ENCODE measurements around the gene SUFU. TPM values are rescaled to one million over a fixed set of nuclear protein-coding genes. Genes with fewer than 3 reads are reported as not detected.

The SUFU gene
- total RNA-seq, 1 donor from 2014 or later, result 17.3 TPM

- no peaks in the 10 kb centered on the region for H3K27me3 ChIP-seq
- DNase-seq (ENCODE audit: low spot score in 2 of 2), result no peak
- no peak overlapping the region for H3K4me3 ChIP-seq
- peaks cover 0 to 7% of the 10 kb centered on the region in 2 donors for H3K36me3 ChIP-seq
- H3K9me3 ChIP-seq, result no peaks in the 10 kb centered on the region
- TF ChIP-seq, protein P1, sequence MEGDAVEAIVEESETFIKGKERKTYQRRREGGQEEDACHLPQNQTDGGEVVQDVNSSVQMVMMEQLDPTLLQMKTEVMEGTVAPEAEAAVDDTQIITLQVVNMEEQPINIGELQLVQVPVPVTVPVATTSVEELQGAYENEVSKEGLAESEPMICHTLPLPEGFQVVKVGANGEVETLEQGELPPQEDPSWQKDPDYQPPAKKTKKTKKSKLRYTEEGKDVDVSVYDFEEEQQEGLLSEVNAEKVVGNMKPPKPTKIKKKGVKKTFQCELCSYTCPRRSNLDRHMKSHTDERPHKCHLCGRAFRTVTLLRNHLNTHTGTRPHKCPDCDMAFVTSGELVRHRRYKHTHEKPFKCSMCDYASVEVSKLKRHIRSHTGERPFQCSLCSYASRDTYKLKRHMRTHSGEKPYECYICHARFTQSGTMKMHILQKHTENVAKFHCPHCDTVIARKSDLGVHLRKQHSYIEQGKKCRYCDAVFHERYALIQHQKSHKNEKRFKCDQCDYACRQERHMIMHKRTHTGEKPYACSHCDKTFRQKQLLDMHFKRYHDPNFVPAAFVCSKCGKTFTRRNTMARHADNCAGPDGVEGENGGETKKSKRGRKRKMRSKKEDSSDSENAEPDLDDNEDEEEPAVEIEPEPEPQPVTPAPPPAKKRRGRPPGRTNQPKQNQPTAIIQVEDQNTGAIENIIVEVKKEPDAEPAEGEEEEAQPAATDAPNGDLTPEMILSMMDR (IDR thresholded peaks at IDR 0.05), result no peak
- intact Hi-C loops (cut with DNase I), result no loop called here
- H3K4me1 ChIP-seq, result peaks cover 15 to 22% of the 10 kb centered on the region in 2 donors
- H3K27ac ChIP-seq, result no peak overlapping the region
Measured at GRCh38 chr10:102677331-102678067, 173.7 kb downstream of the SUFU start.

DNA sequence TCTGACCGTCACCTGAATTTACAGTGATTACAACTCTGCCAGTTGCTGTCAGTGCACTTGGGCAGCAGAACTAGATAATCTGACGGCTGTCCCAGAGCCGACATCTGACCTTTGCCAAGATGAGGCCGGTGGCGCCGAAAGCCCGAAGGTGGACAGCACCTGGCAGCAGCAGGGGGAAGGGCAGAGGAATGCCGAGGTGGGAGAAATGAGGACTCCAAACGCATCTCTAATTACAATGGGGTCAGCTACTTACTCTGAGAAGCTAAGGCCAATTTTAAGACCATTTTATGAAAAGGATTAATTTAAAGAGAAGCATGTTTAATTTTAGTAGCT is 174.3 kb downstream of the SUFU start:
- TF ChIP-seq, protein P1 (IDR thresholded peaks at IDR 0.05), result no peak
- Histone ChIP-seq H3K27me3 (no peaks in the 10 kb centered on the region), H3K4me1 (peaks cover 15 to 22% of the 10 kb centered on the region in 2 donors), H3K9me3 (no peaks in the 10 kb centered on the region), H3K27ac (no peak overlapping the region), H3K4me3 (no peak overlapping the region), H3K36me3 (peaks cover 0 to 7% of the 10 kb centered on the region in 2 donors)
- intact Hi-C loops (cut with DNase I), result no loop called here
- no peak for DNase-seq (ENCODE audit: low spot score in 2 of 2)

GRCh38 chr10:102678842-102679289 is 175.1 kb downstream of the SUFU start:
- peaks cover 0 to 7% of the 10 kb centered on the region in 2 donors for H3K36me3 ChIP-seq
- no peaks in the 10 kb centered on the region for H3K9me3 ChIP-seq
- H3K27me3 ChIP-seq, result no peaks in the 10 kb centered on the region
- no peak for DNase-seq (ENCODE audit: low spot score in 2 of 2)
- H3K27ac ChIP-seq, result no peak overlapping the region
- intact Hi-C loops (cut with DNase I), result no loop called here
- H3K4me1 ChIP-seq, result peaks cover 13 to 22% of the 10 kb centered on the region in 2 donors
- TF ChIP-seq, protein P1 (IDR thresholded peaks at IDR 0.05), result peak; percentile 22 to 54 (median 33)
- no peak overlapping the region for H3K4me3 ChIP-seq

- H3K27ac ChIP-seq, result no peak overlapping the region
- H3K4me3 ChIP-seq, result no peak overlapping the region
- TF ChIP-seq, protein P1 (IDR thresholded peaks at IDR 0.05), result no peak
- H3K27me3 ChIP-seq, result no peaks in the 10 kb centered on the region
- H3K4me1 ChIP-seq, result peaks cover 7 to 17% of the 10 kb centered on the region in 2 donors
- intact Hi-C loops (cut with DNase I), result no loop called here
- DNase-seq (ENCODE audit: low spot score in 2 of 2), result no peak
- no peaks in the 10 kb centered on the region for H3K9me3 ChIP-seq
- H3K36me3 ChIP-seq, result peaks cover 5 to 7% of the 10 kb centered on the region in 2 donors
Measured at GRCh38 chr10:102679596-102679995, 175.8 kb downstream of the SUFU start.

- Histone ChIP-seq H3K9me3 (no peaks in the 10 kb centered on the region), H3K27me3 (no peaks in the 10 kb centered on the region), H3K36me3 (peaks cover 10 to 14% of the 10 kb centered on the region in 2 donors), H3K27ac (no peak overlapping the region), H3K4me3 (no peak overlapping the region), H3K4me1 (no peaks in the 10 kb centered on the region)
- intact Hi-C loops (cut with DNase I), result no loop called here
- no peak for DNase-seq (ENCODE audit: low spot score in 2 of 2)
- TF ChIP-seq, protein P1 (IDR thresholded peaks at IDR 0.05), result no peak
Measured at GRCh38 chr10:102681696-102682095, 177.9 kb downstream of the SUFU start.

All from ascending aorta (tissue), 2 donors.